NCI-H1092 (cell line): ENCODE data around the gene AGBL5.
A peak's percentile ranks its signal among the peaks of the same experiment; 100 is the strongest.
"Not testable (repeated sequence)": the region's sequence is repeated elsewhere in the genome, so short reads cannot be mapped to it uniquely, and the experiment has no call there.

Experiments
- DNase-seq: peaks from one replicate; lab custom pipeline; 2025; lab: John Stamatoyannopoulos, UW

Gene AGBL5

GRCh38 chr2:27053776-27054175, 2.3 kb downstream of the AGBL5 start:
- DNase-seq, result no peak

GRCh38 chr2:27054721-27055120, 3.3 kb downstream of the AGBL5 start:
- DNase-seq, result no peak

GRCh38 chr2:27057184-27057583, 5.7 kb downstream of the AGBL5 start:
- no peak for DNase-seq

- DNase-seq, result no peak
Measured at GRCh38 chr2:27058210-27058609, 6.7 kb downstream of the AGBL5 start.

GRCh38 chr2:27059141-27059820, 7.8 kb downstream of the AGBL5 start:
- DNase-seq, result no peak

GRCh38 chr2:27060323-27060722, 8.9 kb downstream of the AGBL5 start:
- no peak for DNase-seq

- DNase-seq, result no peak
Measured at GRCh38 chr2:27065128-27065527, 13.7 kb downstream of the AGBL5 start.

- DNase-seq, result no peak
Measured at GRCh38 chr2:27067385-27067784, 15.9 kb downstream of the AGBL5 start.

- no peak for DNase-seq
Measured at GRCh38 chr2:27069436-27069835, 18.0 kb downstream of the AGBL5 start.

GRCh38 chr2:27069961-27070618, 18.6 kb downstream of the AGBL5 start:
- no peak for DNase-seq

GRCh38 chr2:27070653-27071276, 19.3 kb downstream of the AGBL5 start:
- no peak for DNase-seq

- DNase-seq, result peak; percentile 76
Measured at GRCh38 chr2:27071277-27071989, 20.0 kb downstream of the AGBL5 start, which contains the start of gene OST4. TSS of gene OST4 (minus strand) at chr2:27071654.

- no peak for DNase-seq
Measured at GRCh38 chr2:27071990-27072830, 20.7 kb downstream of the AGBL5 start.

- DNase-seq, result no peak
Measured at GRCh38 chr2:27072920-27073319, 21.5 kb downstream of the AGBL5 start.

GRCh38 chr2:27073782-27074181, 22.3 kb downstream of the AGBL5 start:
- no peak for DNase-seq

- peak; percentile 28 for DNase-seq
Measured at GRCh38 chr2:27074738-27075565, 23.5 kb downstream of the AGBL5 start.

- not testable (repeated sequence) for DNase-seq
Measured at GRCh38 chr2:27075566-27075871, 24.1 kb downstream of the AGBL5 start.

- no peak for DNase-seq
Measured at GRCh38 chr2:27076323-27076722, 24.9 kb downstream of the AGBL5 start.

GRCh38 chr2:27077231-27077630, 25.8 kb downstream of the AGBL5 start:
- no peak for DNase-seq

- no peak for DNase-seq
Measured at GRCh38 chr2:27078267-27079194, 27.1 kb downstream of the AGBL5 start, which contains the start of gene EMILIN1. TSS of gene EMILIN1 (plus strand) at chr2:27078615. CDS start at chr2:27079066, 451 bp downstream.
